Kidney (tissue), 14 donors: ENCODE measurements around the gene PPP1R27. TPM values are rescaled to one million over a fixed set of nuclear protein-coding genes. Genes with fewer than 3 reads are reported as not detected.

Source experiments
- DNase-seq, 5 donors: peaks; one replicate each; pipeline ENCODE4 v3.0.0-alpha.2; 2013 to 2020
- FAIRE-seq: peaks from 2 replicates; lab custom pipeline; 2012; peaks lifted over from hg19 to GRCh38; lab: Jason Lieb, UNC
- H3K27ac ChIP-seq, 2 donors: one replicate each; pipeline ENCODE4 v1.7.0; 2013; ENCODE audit warnings: low read depth in 2 of 2, low read length in 2 of 2, inconsistent platforms in 1 of 2
- H3K27me3 ChIP-seq: one replicate; pipeline ENCODE4 v1.7.1; 2013; ENCODE audit warnings: low read length, inconsistent platforms; ENCODE audit not compliant: control insufficient read depth, insufficient read depth
- H3K36me3 ChIP-seq, 3 donors: one replicate each; pipeline versions ENCODE4 v1.7.0 to v1.7.1; 2013; ENCODE audit warnings: low read length in 3 of 3, control low read depth in 1 of 3, inconsistent platforms in 1 of 3; ENCODE audit not compliant: insufficient read depth in 3 of 3, control insufficient read depth in 2 of 3
- H3K4me1 ChIP-seq, 3 donors: one replicate each; pipeline versions ENCODE4 v1.7.0 to v1.7.1; 2013; ENCODE audit warnings: low read length in 3 of 3, inconsistent platforms in 1 of 3, low read depth in 1 of 3; ENCODE audit not compliant: control insufficient read depth in 2 of 3, insufficient read depth in 2 of 3
- H3K4me3 ChIP-seq, 3 donors: one replicate each; pipeline versions ENCODE4 v1.7.0 to v1.8.1; 2013; ENCODE audit warnings: low read length in 3 of 3, control low read depth in 1 of 3, inconsistent platforms in 1 of 3
- H3K9ac ChIP-seq, 3 donors: one replicate each; pipeline versions ENCODE4 v1.7.0 to v1.7.1; 2013; ENCODE audit warnings: low read length in 3 of 3, control low read depth in 1 of 3, inconsistent platforms in 1 of 3
- H3K9me3 ChIP-seq, 3 donors: one replicate each; pipeline versions ENCODE4 v1.7.0 to v1.7.1; 2013; ENCODE audit warnings: low read length in 3 of 3, control low read depth in 1 of 3, inconsistent platforms in 1 of 3; ENCODE audit not compliant: control insufficient read depth in 2 of 3, insufficient read depth in 1 of 3
- CTCF ChIP-seq: IDR thresholded peaks from 3 replicates; pipeline ENCODE4 v1.5.1; 2012; ENCODE audit warnings: mild to moderate bottlenecking, moderate library complexity, borderline replicate concordance; ENCODE audit not compliant: insufficient read depth; ENCODE audit errors: extremely low read depth
- intact Hi-C: fragments of 100-400 bp; cut with DNase I; formaldehyde crosslinking; loops from one replicate; pipeline ENCODE4 v1.11.1; 2022
- polyA plus RNA-seq: library from polyadenylated mRNA; stranded (reverse); fragments of 350-450 nt; fragmentation: Illumina TruSeq; extraction: RNeasy Lipid Tissue Mini Kit (QIAGEN cat#74804); gene quantifications from one replicate; pipeline ENCODE4 v1.2.3, GENCODE V29; 2014; ENCODE audit warnings: low read depth, low replicate concordance; ENCODE audit not compliant: insufficient read depth
- total RNA-seq: library from RNA; stranded (reverse); fragmentation: NEBNext Ultra II Directional; extraction: Animal tissue kit (Norgen Biotek cat#: 25700); gene quantifications from one replicate; pipeline ENCODE4 v1.2.1, GENCODE V29; 2021
- donor health status: control.
- donor health status: control.
- donor health status: control.
- donor health status: control.
- donor health status: control.
- donor health status: DM: yes; HTN: yes; CAD: no.
- donor health status: Normal renal cell carcinoma (clear cell type).

The PPP1R27 gene
- total and polyA plus RNA-seq, 2 donors from 2014 or later, result not detected

- no peak for TF ChIP-seq CTCF
- H3K9ac ChIP-seq, result peak overlapping the region in 1 of 3 donors; percentile 34
- H3K4me1 ChIP-seq, result peaks cover 0 to 45% (median 35%) of the 10 kb centered on the region in 3 donors
- H3K9me3 ChIP-seq, result no peaks in the 10 kb centered on the region
- no peak for FAIRE-seq
- H3K4me3 ChIP-seq, result no peak overlapping the region
- H3K36me3 ChIP-seq, result peaks cover 0 to 10% (median 0%) of the 10 kb centered on the region in 3 donors
- intact Hi-C loops, result no loop called here
- H3K27me3 ChIP-seq, result no peaks in the 10 kb centered on the region
- DNase-seq, result peak in 1 of 5 donors; percentile 72
- H3K27ac ChIP-seq, result peak overlapping the region; percentile 44 to 86
Observed at GRCh38 chr17:81866440-81867169, 31.8 kb upstream of the PPP1R27 start.

- intact Hi-C loops, result no loop called here
- peak in 1 of 5 donors; percentile 87 for DNase-seq
- Histone ChIP-seq H3K4me1 (peaks cover 0 to 45% (median 35%) of the 10 kb centered on the region in 3 donors), H3K9ac (peak overlapping the region in 1 of 3 donors; percentile 34), H3K4me3 (no peak overlapping the region), H3K27ac (peak overlapping the region; percentile 61 to 86), H3K9me3 (no peaks in the 10 kb centered on the region), H3K27me3 (no peaks in the 10 kb centered on the region), H3K36me3 (peaks cover 0 to 10% (median 0%) of the 10 kb centered on the region in 3 donors)
- no peak for FAIRE-seq
- TF ChIP-seq CTCF, result no peak
Observed at GRCh38 chr17:81865733-81866439, 31.0 kb upstream of the PPP1R27 start.

GRCh38 chr17:81865358-81865732 lies 30.5 kb upstream of the PPP1R27 start:
- no peak overlapping the region for H3K4me3 ChIP-seq
- no peaks in the 10 kb centered on the region for H3K9me3 ChIP-seq
- no peaks in the 10 kb centered on the region for H3K27me3 ChIP-seq
- peaks cover 0 to 45% (median 35%) of the 10 kb centered on the region in 3 donors for H3K4me1 ChIP-seq
- intact Hi-C loops, result no loop called here
- TF ChIP-seq CTCF, result no peak
- H3K27ac ChIP-seq, result peak overlapping the region; percentile 61 to 86
- DNase-seq (no peak), FAIRE-seq (no peak)
- H3K9ac ChIP-seq, result no peak overlapping the region
- H3K36me3 ChIP-seq, result peaks cover 0 to 10% (median 0%) of the 10 kb centered on the region in 3 donors
